Calu3 (cell line): ENCODE results near the gene SLC2A8. TPM values are rescaled to one million over a fixed set of nuclear protein-coding genes. Genes with fewer than 3 reads are reported as not detected.
A peak's percentile ranks its signal among the peaks of the same experiment; 100 is the strongest.

ENCODE experiments used
- BruUV-seq: library from RNA; stranded (reverse); fragments of 400-500 nt; replicated peaks from 2 replicates; lab custom pipeline; 2021; lab: Mats Ljungman, UMichigan
- CTCF ChIA-PET: fragments of 300-600 bp; sonication (Branson Sonifier 250); formaldehyde crosslinking; loops from one replicate; lab custom pipeline; 2022; ENCODE audit warnings: antibody characterized with exemption; lab: Charles Lee
- DNase-seq: peaks from one replicate; pipeline ENCODE4 v3.0.0; 2022
- H3K27ac Mint-ChIP-seq: one replicate; pipeline ENCODE4 v1.8.0; 2022; ENCODE audit warnings: mixed read lengths; ENCODE audit not compliant: unreplicated experiment
- H3K27me3 Mint-ChIP-seq: one replicate; pipeline ENCODE4 v1.8.0; 2022; ENCODE audit warnings: mixed read lengths; ENCODE audit not compliant: unreplicated experiment
- H3K36me3 Mint-ChIP-seq: one replicate; pipeline ENCODE4 v1.8.0; 2022; ENCODE audit warnings: mild to moderate bottlenecking, moderate library complexity, mixed read lengths; ENCODE audit not compliant: insufficient read depth, unreplicated experiment
- H3K4me1 Mint-ChIP-seq: one replicate; pipeline ENCODE4 v1.8.0; 2022; ENCODE audit warnings: mild to moderate bottlenecking, low read depth, mixed read lengths; ENCODE audit not compliant: unreplicated experiment
- H3K4me3 Mint-ChIP-seq: one replicate; pipeline ENCODE4 v1.8.0; 2022; ENCODE audit warnings: mild to moderate bottlenecking, low read depth, moderate library complexity, mixed read lengths; ENCODE audit not compliant: unreplicated experiment
- H3K9me3 Mint-ChIP-seq: one replicate; pipeline ENCODE4 v1.8.0; 2022; ENCODE audit warnings: low read depth, mixed read lengths; ENCODE audit not compliant: unreplicated experiment
- intact Hi-C: fragments of 100-400 bp; cut with micrococcal nuclease; formaldehyde crosslinking; loops from one replicate; pipeline ENCODE4 v1.10.0; 2022; ENCODE audit not compliant: unreplicated experiment
- total RNA-seq: library from RNA; stranded (reverse); gene quantifications from 2 replicates; pipeline ENCODE4 v1.2.3, GENCODE V29; 2022
- TF ChIP-seq, protein P1 (sequence below): fragments of 200-600 bp; IDR thresholded peaks from one replicate; pipeline ENCODE4 v1.8.0; 2022; ENCODE audit warnings: antibody characterized with exemption; ENCODE audit not compliant: unreplicated experiment

Gene SLC2A8
- total RNA-seq, 1 experiment from 2014 or later = 10.8 TPM

DNA sequence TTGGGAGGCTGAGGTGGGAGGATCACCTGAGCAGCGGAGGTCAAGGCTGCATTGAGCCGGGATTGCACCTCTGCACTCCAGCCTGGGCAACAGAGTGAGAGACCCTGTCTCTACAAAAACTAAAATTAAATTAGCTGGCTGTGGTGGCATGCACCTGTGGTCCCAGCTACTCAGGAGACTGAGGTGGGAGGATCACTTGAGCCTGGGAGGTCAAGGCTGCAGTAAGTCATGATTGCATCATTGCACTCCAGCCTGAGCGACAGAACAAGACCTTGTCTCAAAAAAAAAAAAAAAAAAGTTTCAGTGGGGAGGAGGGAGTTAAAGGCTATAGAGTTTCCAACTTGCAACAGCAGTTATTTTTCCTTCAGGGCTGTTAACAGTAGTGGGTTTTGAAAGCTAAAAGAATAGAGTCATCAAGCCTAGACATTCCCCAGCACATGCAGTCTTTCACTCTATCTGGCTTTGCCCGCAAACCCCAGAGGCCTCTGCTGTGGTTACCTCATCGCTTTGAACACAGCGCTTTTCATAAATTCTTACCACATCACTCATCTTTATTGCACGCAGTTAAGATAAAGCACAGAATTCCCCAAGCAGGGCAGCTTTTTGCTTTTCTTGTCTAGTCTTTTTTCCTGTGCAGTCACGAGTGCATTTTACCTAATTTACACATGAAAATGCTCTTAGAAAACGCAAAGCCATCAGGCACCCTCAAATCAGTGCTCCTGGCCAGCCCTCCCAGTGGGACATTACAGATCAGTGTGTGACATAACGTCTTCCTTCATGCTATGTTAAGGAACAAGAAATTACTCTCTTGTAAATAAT, 8.7 kb upstream of the SLC2A8 start:
- no peaks in the 10 kb centered on the region for H3K36me3 Mint-ChIP-seq
- intact Hi-C loops = no loop called here
- no TSS peak for BruUV-seq
- CTCF ChIA-PET = interaction anchor here (0.6 to 1.2 kb wide), 4 partner anchors 9 to 174 kb away, joined by 3 to 4 read pairs (median 4); partner anchors contain the start of gene SLC2A8
- peaks cover 30% of the 10 kb centered on the region for H3K4me1 Mint-ChIP-seq
- peaks cover 37% of the 10 kb centered on the region for H3K27me3 Mint-ChIP-seq
- H3K4me3 Mint-ChIP-seq = peak overlapping the region; percentile 17
- no peaks in the 10 kb centered on the region for H3K9me3 Mint-ChIP-seq
- TF ChIP-seq, protein P1, sequence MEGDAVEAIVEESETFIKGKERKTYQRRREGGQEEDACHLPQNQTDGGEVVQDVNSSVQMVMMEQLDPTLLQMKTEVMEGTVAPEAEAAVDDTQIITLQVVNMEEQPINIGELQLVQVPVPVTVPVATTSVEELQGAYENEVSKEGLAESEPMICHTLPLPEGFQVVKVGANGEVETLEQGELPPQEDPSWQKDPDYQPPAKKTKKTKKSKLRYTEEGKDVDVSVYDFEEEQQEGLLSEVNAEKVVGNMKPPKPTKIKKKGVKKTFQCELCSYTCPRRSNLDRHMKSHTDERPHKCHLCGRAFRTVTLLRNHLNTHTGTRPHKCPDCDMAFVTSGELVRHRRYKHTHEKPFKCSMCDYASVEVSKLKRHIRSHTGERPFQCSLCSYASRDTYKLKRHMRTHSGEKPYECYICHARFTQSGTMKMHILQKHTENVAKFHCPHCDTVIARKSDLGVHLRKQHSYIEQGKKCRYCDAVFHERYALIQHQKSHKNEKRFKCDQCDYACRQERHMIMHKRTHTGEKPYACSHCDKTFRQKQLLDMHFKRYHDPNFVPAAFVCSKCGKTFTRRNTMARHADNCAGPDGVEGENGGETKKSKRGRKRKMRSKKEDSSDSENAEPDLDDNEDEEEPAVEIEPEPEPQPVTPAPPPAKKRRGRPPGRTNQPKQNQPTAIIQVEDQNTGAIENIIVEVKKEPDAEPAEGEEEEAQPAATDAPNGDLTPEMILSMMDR = no peak
- DNase-seq = peak; percentile 64
- peak overlapping the region; percentile 77 for H3K27ac Mint-ChIP-seq

DNA sequence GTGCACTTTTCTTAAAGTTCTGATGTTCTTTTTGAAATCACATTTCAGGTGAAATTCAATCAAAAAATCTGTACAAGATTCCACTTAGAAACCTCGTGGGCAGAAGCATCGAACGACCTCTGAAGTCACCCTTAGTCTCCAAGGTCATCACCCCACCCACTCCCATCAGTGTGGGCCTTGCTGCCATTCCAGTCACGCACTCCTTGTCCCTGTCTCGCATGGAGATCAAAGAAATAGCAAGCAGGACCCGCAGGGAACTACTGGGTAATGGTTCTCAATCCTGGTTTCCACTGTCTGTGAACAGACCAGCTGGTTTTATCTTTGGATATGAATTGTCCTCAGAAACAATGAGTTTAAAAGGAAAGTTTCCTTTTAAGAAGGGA, 8.1 kb upstream of the SLC2A8 start:
- Mint-ChIP-seq H3K27me3 (peaks cover 31% of the 10 kb centered on the region), H3K36me3 (no peaks in the 10 kb centered on the region), H3K4me3 (peak overlapping the region; percentile 17), H3K9me3 (no peaks in the 10 kb centered on the region), H3K27ac (peak overlapping the region; percentile 77), H3K4me1 (peaks cover 30% of the 10 kb centered on the region)
- TF ChIP-seq, protein P1 = no peak
- CTCF ChIA-PET = interaction anchor here (0.6 to 1.2 kb wide), 4 partner anchors 80 to 610 kb away, joined by 3 to 9 read pairs (median 4); no protein-coding TSS in a partner anchor
- intact Hi-C loops = no loop called here
- no TSS peak for BruUV-seq
- no peak for DNase-seq

DNA sequence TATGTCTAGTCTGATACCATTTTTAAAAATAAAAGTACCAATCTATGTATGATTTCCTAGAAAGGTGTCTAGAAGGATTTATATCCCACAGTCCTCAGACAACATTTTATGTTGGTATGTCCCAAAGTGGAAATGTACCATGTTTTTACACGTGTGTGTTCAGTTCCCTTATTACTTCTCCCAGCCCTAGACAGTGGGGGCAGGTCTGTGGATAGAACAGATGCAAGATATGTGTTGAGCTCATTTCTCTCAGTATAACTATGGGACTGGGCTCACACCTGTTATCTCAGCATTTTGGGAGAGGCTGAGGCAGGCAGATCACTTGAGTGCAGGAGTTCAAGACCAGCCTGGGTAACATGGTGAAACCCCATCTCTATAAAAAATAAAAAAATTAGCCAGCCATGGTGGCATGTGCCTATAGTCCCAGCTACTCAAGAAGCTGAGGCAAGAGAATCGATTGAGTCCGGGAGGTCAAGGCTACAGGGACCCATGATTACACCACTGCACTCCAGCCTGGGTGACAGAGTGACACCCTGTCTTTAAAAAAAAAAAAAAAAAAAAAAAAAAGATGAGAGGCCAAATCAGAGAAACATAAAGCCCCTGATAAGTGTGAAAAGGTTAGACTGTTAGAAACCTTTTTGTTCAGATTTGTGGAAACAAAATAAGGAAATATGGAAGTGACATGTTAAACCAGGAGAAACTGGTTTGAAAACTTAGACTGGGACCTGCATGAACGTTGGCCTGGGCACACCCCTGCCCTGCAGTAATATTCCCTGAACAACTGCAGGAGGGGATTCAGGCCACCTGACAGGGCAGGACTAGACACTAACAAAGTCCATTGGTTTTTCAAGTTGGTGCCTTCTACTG, 7.4 kb upstream of the SLC2A8 start:
- TF ChIP-seq, protein P1 = no peak
- peaks cover 23% of the 10 kb centered on the region for H3K4me1 Mint-ChIP-seq
- BruUV-seq = no TSS peak
- intact Hi-C loops = no loop called here
- no peak for DNase-seq
- H3K27me3 Mint-ChIP-seq = peaks cover 24% of the 10 kb centered on the region
- no peaks in the 10 kb centered on the region for H3K9me3 Mint-ChIP-seq
- H3K36me3 Mint-ChIP-seq = no peaks in the 10 kb centered on the region
- no peak overlapping the region for H3K4me3 Mint-ChIP-seq
- peak overlapping the region; percentile 77 for H3K27ac Mint-ChIP-seq
- CTCF ChIA-PET = interaction anchor here (0.6 kb wide), 1 partner anchor 610 kb away, joined by 9 read pairs; no protein-coding TSS in a partner anchor

DNA sequence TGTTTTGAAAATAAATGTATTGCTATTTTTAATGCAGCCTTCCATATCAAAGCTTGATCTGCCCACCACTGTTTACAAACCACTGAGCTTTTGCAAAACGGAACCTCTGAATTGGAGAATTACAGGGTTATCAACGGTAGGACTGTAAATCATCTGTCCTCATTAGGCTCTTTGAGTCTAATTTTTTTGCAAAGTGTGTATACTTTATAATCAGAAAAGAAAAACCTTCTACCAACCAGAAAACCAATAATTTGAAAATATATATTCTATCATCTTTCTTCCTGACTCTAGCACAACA, 6.8 kb upstream of the SLC2A8 start:
- H3K9me3 Mint-ChIP-seq = no peaks in the 10 kb centered on the region
- BruUV-seq = no TSS peak
- intact Hi-C loops = no loop called here
- H3K4me1 Mint-ChIP-seq = peaks cover 22% of the 10 kb centered on the region
- DNase-seq = no peak
- peaks cover 21% of the 10 kb centered on the region for H3K27me3 Mint-ChIP-seq
- no peak overlapping the region for H3K27ac Mint-ChIP-seq
- CTCF ChIA-PET = no interaction called here
- H3K36me3 Mint-ChIP-seq = no peaks in the 10 kb centered on the region
- H3K4me3 Mint-ChIP-seq = no peak overlapping the region
- TF ChIP-seq, protein P1 = no peak
